ENCODE results near the gene CROCC2.

Gene CROCC2

GRCh38 chr2:240893363-240893844 is 12.7 kb upstream of the CROCC2 start:
- DNase-seq: no peak

GRCh38 chr2:240894006-240894405 is 12.1 kb upstream of the CROCC2 start:
- DNase-seq: no peak

- DNase-seq: no peak
Measured at GRCh38 chr2:240894836-240895558, 11.1 kb upstream of the CROCC2 start.

GRCh38 chr2:240895656-240896388 is 10.3 kb upstream of the CROCC2 start, which contains the start of gene MAB21L4:
MAB21L4 (minus strand) TSS chr2:240896156; CDS start chr2:240895997, 159 bp downstream.
- DNase-seq: no peak

- no peak for DNase-seq
Measured at GRCh38 chr2:240896394-240896793, 9.7 kb upstream of the CROCC2 start.

GRCh38 chr2:240896871-240897692 is 9.1 kb upstream of the CROCC2 start:
- DNase-seq: peak; percentile 26

- DNase-seq: no peak
Measured at GRCh38 chr2:240898108-240898730, 7.9 kb upstream of the CROCC2 start.

- no peak for DNase-seq
Measured at GRCh38 chr2:240898731-240899467, 7.2 kb upstream of the CROCC2 start.

- DNase-seq: no peak
Measured at GRCh38 chr2:240899468-240899865, 6.7 kb upstream of the CROCC2 start.

- no peak for DNase-seq
Measured at GRCh38 chr2:240900141-240900860, 5.8 kb upstream of the CROCC2 start.

GRCh38 chr2:240901986-240902614 is 4.0 kb upstream of the CROCC2 start:
- no peak for DNase-seq

GRCh38 chr2:240902615-240903041 is 3.5 kb upstream of the CROCC2 start:
- no peak for DNase-seq

GRCh38 chr2:240903191-240904060 is 2.7 kb upstream of the CROCC2 start:
- DNase-seq: no peak

- DNase-seq: no peak
Measured at GRCh38 chr2:240904216-240905175, 1.6 kb upstream of the CROCC2 start.

GRCh38 chr2:240905176-240905781 is 857 bp upstream of the CROCC2 start:
- DNase-seq: peak; percentile 41

- no peak for DNase-seq
Measured at GRCh38 chr2:240906911-240907590, 915 bp downstream of the CROCC2 start.

- no peak for DNase-seq
Measured at GRCh38 chr2:240909216-240909974, 3.3 kb downstream of the CROCC2 start.

All from DMS79 (cell line).